Activated naive CD8-positive, alpha-beta T cell (primary cell): ENCODE results near the gene OSBP2.
"Not testable (repeated sequence)": the region's sequence is repeated elsewhere in the genome, so short reads cannot be mapped to it uniquely, and the experiment has no call there.

Experiments used
- H3K27ac Mint-ChIP-seq: one replicate; pipeline ENCODE4 v1.8.0; 2021; ENCODE audit warnings: mixed read lengths
- H3K27me3 Mint-ChIP-seq: one replicate; pipeline ENCODE4 v1.8.0; 2021; ENCODE audit warnings: mixed read lengths
- H3K36me3 Mint-ChIP-seq: one replicate; pipeline ENCODE4 v1.8.0; 2021; ENCODE audit warnings: mixed read lengths
- H3K4me1 Mint-ChIP-seq: one replicate; pipeline ENCODE4 v1.8.0; 2021; ENCODE audit warnings: low read depth, mixed read lengths
- H3K4me3 Mint-ChIP-seq: one replicate; pipeline ENCODE4 v1.8.0; 2021; ENCODE audit warnings: mild to moderate bottlenecking, mixed read lengths
- H3K9me3 Mint-ChIP-seq: one replicate; pipeline ENCODE4 v1.8.0; 2021; ENCODE audit warnings: low read depth, mixed read lengths

OSBP2 gene

DNA sequence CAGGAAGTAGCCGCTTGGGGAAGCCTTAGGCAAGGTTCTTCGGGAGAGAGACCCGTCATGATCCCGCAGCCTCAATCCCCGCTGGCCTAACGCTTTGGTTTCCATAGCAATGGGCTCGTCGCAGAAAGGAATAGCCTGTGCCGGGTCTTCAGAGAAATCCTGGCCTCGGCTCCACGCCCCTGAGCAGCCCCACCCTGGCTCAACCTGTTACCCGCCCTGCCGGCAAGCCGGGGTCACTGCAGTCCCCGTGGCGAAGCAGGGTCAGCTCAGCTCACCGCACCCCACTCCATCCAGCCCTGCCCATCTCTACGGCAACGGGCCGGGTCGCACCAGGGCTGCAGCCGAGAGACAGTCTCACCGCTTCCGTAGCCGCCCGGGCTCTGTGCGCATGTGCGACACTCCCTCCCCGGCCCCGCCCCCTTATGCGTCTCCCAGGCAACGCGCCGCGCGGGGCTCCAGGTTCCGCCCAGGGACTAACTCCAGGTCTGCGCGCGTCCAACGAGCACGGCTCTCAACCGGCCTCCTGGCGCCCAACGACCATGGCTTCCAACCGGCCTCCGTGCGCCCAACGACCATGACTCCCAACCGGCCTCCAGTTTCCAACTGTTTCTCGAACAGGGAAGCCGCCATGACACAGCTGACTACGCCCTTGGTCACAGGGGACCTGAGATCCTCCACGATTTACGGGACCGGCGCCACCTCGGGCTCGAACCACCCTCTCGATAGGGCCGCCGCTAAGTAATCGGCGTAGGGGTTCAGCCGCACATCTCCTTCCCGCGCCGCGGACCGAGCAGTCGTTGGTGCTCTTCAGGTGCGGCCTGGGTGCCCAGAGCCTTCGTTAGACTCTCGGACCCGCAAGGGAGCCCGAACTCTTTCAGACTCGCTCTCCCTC lies 26.9 kb upstream of the OSBP2 start, which contains the start of gene DUSP18:
Gene DUSP18 (minus strand): TSS at position 382 of the 892 bp plus-strand sequence. CDS start 3,872 bp downstream, outside the sequence.
- peak within 1 kb of the TSS; percentile 95 for H3K4me3 Mint-ChIP-seq
- peak within 1 kb of the TSS; percentile 84 for H3K27ac Mint-ChIP-seq
- no peaks in the 10 kb centered on the region for H3K9me3 Mint-ChIP-seq
- H3K27me3 Mint-ChIP-seq, result no peaks in the 10 kb centered on the region
- peaks cover 7% of the 10 kb centered on the region for H3K36me3 Mint-ChIP-seq
- H3K4me1 Mint-ChIP-seq, result peaks cover 22% of the 10 kb centered on the region

DNA sequence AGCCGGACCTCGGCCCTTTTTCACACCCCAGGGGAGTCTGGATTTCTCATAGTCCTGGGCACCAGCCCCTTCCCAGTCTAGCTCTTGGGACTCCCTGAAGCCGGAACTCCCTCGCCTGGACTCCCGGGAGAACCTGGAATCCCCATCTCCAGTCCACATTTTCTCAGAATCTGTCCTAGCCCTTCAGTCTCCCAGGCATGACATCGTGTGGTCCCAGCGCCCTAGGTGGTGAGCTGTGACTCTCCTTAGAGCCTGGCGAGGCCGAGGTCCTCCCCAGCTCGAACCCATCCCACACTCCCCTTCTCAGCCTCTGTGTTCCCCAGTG lies 26.3 kb upstream of the OSBP2 start:
- peak overlapping the region; percentile 95 for H3K4me3 Mint-ChIP-seq
- H3K4me1 Mint-ChIP-seq, result peaks cover 22% of the 10 kb centered on the region
- no peaks in the 10 kb centered on the region for H3K27me3 Mint-ChIP-seq
- H3K9me3 Mint-ChIP-seq, result no peaks in the 10 kb centered on the region
- H3K36me3 Mint-ChIP-seq, result peaks cover 2% of the 10 kb centered on the region
- no peak overlapping the region for H3K27ac Mint-ChIP-seq

DNA sequence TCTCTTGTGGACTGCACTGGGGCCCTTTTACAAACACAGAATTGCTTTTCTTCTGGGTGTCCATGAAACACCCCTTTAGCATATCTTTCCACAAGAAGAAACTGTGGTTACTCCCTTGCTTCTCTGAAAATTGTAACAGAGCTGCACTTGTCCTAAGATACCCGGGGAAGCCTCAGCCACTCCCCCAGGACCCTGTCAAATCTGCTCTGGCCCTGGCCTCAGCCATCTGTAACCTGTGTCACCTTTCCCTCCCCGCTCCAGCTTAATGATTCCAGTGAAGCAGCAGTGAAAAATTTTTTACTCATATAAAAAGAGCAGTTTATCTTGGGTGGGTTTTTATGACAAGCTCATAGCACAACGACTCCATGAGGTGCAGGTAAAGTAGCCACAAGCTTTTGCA lies 23.6 kb upstream of the OSBP2 start:
- Mint-ChIP-seq H3K9me3 (no peaks in the 10 kb centered on the region), H3K4me3 (no peak overlapping the region), H3K27me3 (no peaks in the 10 kb centered on the region), H3K4me1 (peaks cover 14% of the 10 kb centered on the region), H3K36me3 (no peaks in the 10 kb centered on the region), H3K27ac (no peak overlapping the region)

DNA sequence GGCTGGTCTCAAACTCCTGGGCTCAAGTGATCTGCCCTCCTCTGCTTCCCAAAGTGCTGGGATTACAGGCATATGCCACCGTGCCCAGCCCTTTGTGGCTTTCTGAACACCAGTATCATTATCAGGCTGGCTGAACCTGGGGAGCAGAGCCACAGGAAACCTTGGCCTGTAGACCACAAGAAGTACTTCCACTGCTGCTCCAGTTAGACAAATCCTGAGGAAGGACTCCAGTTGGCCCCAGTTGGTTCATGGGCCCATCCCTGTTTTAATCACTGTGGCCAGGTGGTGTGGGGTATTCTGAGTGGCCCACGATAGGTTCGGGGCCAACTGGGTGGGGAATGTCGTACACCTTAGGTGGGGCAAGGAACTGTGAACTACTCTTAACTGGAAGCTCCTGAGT lies 21.5 kb upstream of the OSBP2 start:
- H3K9me3 Mint-ChIP-seq, result no peaks in the 10 kb centered on the region
- no peaks in the 10 kb centered on the region for H3K36me3 Mint-ChIP-seq
- peaks cover 2% of the 10 kb centered on the region for H3K27me3 Mint-ChIP-seq
- no peak overlapping the region for H3K4me3 Mint-ChIP-seq
- peak overlapping the region; percentile 22 for H3K27ac Mint-ChIP-seq
- peaks cover 5% of the 10 kb centered on the region for H3K4me1 Mint-ChIP-seq

DNA sequence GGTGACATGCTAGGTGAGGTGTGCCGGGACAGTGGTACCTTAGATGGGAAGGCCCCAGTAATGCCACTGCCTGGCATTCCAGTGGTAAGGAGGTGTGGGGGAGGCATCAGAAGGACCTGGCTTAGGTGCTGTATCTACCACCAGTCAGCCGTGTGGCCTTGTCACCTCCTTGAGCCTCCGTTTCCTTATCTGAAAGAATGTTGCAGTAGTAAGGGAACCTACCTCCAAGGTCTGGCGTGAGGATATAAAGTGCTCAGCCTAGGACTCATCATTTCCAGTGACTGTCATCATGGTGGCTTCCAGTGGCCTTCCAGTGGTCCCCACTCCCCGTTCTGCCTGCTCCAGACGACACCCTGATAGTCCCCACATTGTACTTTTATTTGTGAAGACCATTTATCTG lies 20.2 kb upstream of the OSBP2 start:
- peaks cover 5% of the 10 kb centered on the region for H3K27me3 Mint-ChIP-seq
- no peak overlapping the region for H3K27ac Mint-ChIP-seq
- no peaks in the 10 kb centered on the region for H3K36me3 Mint-ChIP-seq
- no peaks in the 10 kb centered on the region for H3K4me1 Mint-ChIP-seq
- no peaks in the 10 kb centered on the region for H3K9me3 Mint-ChIP-seq
- no peak overlapping the region for H3K4me3 Mint-ChIP-seq

DNA sequence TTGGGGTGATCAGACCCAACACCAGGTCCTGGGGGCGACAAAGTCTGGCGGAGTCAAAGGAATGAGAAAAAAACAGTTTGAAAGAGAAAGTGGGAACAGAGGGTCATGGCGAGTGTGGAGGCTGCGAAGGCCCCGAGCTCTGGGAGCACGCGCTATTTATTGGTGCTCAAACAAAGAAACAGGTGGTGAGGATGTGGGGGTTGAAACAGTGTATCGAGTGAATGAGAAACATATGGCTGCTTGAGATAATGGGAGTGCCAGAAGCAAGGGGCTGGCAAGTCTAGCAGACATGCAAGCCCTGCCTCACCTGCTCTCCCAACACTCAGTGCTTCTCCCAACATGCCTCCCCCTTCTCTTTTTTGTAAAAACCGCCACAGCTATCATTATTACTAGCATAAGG lies 19.2 kb upstream of the OSBP2 start:
- Mint-ChIP-seq H3K4me1 (no peaks in the 10 kb centered on the region), H3K4me3 (no peak overlapping the region), H3K27ac (no peak overlapping the region), H3K36me3 (no peaks in the 10 kb centered on the region), H3K9me3 (no peaks in the 10 kb centered on the region), H3K27me3 (peaks cover 5% of the 10 kb centered on the region)

DNA sequence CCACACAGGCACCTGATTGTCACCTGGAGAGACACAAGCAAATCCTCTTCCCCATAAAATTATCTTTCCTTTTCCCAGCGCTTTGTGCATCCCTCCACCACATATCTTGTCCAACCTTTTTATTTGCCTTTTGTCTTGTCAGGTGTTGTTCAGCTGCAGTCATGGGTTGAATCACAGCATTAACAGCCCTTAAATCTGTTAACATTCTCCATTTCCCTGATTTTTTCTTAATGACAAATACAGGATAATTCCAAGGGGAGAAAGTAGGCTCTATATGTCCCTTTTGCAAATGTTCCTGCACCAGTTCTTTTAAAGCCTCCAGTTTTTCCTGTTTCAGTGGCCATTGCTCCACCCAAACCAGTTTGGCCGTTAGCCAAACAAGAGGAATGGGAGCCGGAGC lies 18.1 kb upstream of the OSBP2 start:
- H3K4me1 Mint-ChIP-seq, H3K27ac Mint-ChIP-seq, H3K9me3 Mint-ChIP-seq, H3K36me3 Mint-ChIP-seq, H3K4me3 Mint-ChIP-seq, H3K27me3 Mint-ChIP-seq: not testable (repeated sequence)

DNA sequence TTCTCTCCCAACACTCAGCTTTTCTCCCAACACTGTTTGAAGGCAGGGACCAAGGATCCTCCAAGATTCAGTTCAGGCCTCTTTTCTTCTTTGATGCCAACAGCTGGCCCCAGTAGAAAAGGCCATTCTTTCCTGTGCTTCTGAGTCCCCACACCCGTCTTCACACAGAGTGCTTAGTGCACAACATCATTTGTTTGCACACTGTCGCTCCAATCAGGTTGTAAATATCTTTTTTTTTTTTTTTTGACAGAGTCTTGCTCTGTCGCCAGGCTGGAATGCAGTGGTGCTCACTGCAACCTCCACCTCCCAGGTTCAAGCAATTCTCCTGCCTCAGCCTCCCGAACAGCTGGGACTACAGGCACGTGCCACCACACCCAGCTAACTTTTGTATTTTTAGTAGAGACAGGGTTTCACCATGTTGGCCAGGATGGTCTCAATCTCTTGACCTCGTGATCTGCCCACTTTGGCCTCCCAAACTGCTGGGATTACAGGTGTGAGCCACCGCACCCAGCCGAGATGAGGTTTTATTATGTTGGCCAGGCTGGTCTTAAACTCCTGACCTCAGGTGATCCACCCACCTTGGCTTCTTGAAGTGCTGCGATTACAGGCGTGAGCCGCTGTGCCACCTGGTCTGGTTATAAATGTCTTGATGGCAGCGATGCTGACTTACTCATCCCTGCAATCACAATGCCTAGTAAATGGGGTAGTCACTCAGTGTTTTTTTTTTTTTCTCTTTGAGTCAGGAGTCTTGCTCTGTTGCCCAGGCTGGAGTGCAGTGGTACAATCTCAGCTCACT lies 14.6 kb upstream of the OSBP2 start:
- H3K27me3 Mint-ChIP-seq, H3K9me3 Mint-ChIP-seq, H3K4me1 Mint-ChIP-seq, H3K36me3 Mint-ChIP-seq, H3K4me3 Mint-ChIP-seq, H3K27ac Mint-ChIP-seq: not testable (repeated sequence)

DNA sequence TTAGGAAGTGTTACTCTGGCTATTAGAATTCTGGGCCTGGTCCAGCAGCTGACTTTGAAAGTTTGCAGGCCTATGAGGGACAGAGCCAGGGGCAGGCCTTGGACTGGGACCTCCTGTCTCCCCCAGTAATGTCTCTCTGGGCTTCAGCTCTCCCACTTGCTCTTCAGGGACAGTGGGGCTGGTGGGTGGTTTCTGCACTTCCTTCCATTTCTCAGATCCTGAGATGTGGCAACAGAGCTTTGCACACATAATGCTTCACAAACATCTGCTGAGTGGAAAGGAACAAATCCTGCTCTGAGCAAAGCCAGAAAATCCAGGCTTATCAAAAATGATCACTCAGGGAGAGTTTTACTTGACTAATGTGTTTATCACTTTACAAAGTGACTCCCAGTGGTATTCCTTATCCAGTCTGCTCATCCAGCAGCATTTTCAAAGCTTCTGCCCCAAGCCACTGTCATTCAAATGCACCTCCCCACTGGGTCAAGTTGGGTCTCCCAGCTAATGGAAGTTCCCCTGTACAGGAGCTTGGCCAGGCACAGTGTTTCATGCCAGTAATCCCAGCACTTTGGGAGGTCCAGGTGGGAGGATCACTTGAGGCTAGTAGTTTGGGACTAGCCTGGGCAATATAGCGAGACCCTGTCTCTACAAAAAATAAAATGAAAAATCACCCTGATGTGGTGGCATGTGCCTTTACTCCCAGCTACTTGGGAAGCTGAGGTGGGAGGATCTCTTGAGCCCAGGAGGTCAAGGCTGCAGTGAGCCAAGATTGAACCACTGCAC lies 13.5 kb upstream of the OSBP2 start:
- Mint-ChIP-seq H3K27ac (no peak overlapping the region), H3K9me3 (no peaks in the 10 kb centered on the region), H3K4me1 (no peaks in the 10 kb centered on the region), H3K4me3 (no peak overlapping the region), H3K27me3 (peaks cover 7% of the 10 kb centered on the region), H3K36me3 (no peaks in the 10 kb centered on the region)

DNA sequence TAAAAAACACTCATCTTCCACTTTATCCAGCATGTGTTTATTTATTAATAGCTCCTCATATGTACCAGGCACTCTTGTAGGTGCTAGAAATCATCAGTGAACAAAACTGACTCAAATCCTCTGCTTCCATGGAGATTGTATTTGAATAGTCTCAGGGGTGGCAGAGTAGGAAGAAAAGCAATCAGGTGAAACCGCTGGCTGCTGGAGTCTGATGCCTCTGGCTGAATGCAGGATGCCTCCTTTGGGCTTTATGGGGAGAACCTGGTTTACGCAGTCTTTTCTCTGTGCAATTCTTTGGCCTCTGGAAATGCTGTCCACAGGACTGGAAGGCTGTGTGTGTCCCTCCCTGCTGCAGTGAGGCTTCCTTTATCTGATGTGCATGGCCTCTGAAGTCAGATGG lies 12.8 kb upstream of the OSBP2 start:
- H3K36me3 Mint-ChIP-seq, result no peaks in the 10 kb centered on the region
- peaks cover 5% of the 10 kb centered on the region for H3K27me3 Mint-ChIP-seq
- H3K4me3 Mint-ChIP-seq, result no peak overlapping the region
- no peaks in the 10 kb centered on the region for H3K4me1 Mint-ChIP-seq
- H3K27ac Mint-ChIP-seq, result no peak overlapping the region
- H3K9me3 Mint-ChIP-seq, result no peaks in the 10 kb centered on the region

DNA sequence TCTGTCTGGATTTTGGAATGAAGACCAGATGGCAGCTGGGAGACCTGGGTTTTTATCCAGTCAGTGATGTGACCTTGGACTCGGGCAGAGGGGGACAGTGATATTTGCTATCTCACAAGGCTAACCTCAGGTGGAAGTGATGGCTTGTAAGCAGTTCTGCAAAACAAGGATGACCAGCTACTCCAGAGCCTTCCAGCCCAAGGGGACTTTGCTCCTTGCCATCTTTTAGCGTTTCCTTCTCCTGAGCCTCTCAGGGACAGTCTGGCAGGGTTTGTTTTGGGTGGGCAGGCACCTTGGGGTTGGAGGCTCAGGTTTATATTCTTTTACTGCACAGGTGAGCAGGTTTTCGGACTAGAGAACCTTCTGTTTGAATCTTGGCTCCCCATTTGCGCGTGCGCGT lies 9.5 kb upstream of the OSBP2 start:
- Mint-ChIP-seq H3K36me3 (no peaks in the 10 kb centered on the region), H3K9me3 (no peaks in the 10 kb centered on the region), H3K27me3 (peaks cover 4% of the 10 kb centered on the region), H3K4me3 (no peak overlapping the region), H3K27ac (no peak overlapping the region), H3K4me1 (no peaks in the 10 kb centered on the region)

DNA sequence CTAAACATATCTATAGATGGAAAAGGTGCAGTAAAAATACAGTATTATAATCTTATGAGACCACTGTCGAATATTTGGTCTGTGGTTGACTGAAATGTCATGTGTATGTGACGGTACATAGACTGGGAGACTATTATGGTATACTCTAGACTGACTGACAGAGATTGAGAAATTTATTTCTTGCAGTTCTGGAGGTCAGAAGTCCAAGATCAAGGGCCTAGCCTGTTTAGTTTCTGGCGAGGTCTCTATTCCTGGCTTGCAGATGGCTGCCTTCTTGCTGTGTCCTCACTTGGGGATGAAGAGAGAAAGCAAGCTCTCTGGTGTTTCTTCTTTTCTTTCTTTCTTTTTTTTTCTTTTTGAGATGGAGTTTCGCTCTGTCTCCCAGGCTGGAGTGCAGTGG lies 7.3 kb upstream of the OSBP2 start:
- no peak overlapping the region for H3K4me3 Mint-ChIP-seq
- no peak overlapping the region for H3K27ac Mint-ChIP-seq
- H3K9me3 Mint-ChIP-seq, result no peaks in the 10 kb centered on the region
- H3K4me1 Mint-ChIP-seq, result no peaks in the 10 kb centered on the region
- no peaks in the 10 kb centered on the region for H3K36me3 Mint-ChIP-seq
- H3K27me3 Mint-ChIP-seq, result peaks cover 4% of the 10 kb centered on the region

DNA sequence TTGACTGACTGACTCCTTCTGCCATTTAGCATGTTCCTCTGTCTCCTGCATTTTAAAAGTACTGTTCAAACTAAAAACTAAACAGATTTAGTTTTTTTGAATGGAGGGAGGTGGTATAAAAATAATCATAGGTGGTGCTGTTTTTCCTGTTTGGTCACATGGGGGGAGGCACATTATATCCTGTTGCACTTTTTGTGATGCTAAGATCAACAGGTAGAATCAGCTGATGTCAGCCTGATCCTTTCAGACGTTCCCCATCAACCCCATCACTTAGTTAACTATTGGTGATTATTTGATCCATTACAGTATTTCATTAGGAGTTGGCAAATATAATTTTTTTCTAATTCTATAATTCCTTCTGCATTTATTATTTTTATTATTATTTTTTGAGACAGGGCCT lies 5.1 kb upstream of the OSBP2 start:
- H3K4me1 Mint-ChIP-seq, result peaks cover 9% of the 10 kb centered on the region
- no peak overlapping the region for H3K27ac Mint-ChIP-seq
- H3K27me3 Mint-ChIP-seq, result peaks cover 7% of the 10 kb centered on the region
- H3K36me3 Mint-ChIP-seq, result no peaks in the 10 kb centered on the region
- no peaks in the 10 kb centered on the region for H3K9me3 Mint-ChIP-seq
- no peak overlapping the region for H3K4me3 Mint-ChIP-seq

DNA sequence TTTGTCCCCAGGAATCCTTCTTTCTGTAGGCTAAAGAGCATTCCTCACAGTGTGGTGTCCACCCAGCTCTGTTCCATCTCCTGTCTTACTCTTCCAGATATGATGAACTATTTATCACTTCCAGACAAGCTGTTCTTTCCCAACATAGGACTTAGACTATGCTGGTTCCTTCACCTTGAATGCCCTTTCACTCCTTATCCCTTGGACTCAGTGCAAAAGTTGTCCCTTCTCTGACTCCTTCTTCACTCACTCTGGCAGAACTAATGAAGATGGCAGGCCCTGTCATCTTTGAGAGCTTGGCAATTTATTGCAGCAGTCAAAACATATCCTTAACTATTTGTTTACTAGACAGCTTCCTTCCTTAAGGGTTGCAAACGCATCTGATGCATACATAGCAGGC lies 3.5 kb upstream of the OSBP2 start:
- Mint-ChIP-seq H3K27me3 (peaks cover 5% of the 10 kb centered on the region), H3K4me1 (peaks cover 13% of the 10 kb centered on the region), H3K27ac (no peak overlapping the region), H3K4me3 (no peak overlapping the region), H3K36me3 (no peaks in the 10 kb centered on the region), H3K9me3 (no peaks in the 10 kb centered on the region)

DNA sequence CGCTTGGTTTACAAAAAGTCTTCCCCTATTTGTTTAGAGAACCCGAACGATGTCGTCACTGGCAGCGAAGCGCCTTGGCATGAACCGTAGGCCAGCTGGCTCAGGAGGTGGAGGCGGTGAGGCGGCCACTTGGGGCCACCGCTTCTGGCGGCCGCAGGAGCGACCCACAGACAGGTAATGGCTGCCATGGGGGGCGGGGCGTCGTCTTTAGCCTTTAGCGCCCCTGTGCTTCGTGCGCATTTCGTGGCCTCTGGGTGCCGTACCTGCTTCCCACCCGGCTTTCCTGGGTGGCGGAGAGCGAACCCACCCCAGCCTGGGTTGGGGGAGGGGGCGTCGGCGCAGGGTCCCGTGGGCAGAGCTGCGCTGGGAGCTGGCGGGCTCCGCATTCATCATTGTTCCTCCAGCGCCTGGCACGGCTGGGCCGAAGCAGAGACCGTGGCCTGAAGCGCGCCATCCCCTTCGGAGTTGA lies 469 bp upstream of the OSBP2 start:
- Mint-ChIP-seq H3K4me1 (peaks cover 13% of the 10 kb centered on the region), H3K27me3 (peaks cover 3% of the 10 kb centered on the region), H3K27ac (peak overlapping the region; percentile 84)

More for the DNA sequence above, 469 bp upstream of the OSBP2 start:
- H3K4me3 Mint-ChIP-seq, result peak overlapping the region; percentile 90
- H3K9me3 Mint-ChIP-seq, result no peaks in the 10 kb centered on the region
- no peaks in the 10 kb centered on the region for H3K36me3 Mint-ChIP-seq
